ENCODE results near the gene SOX12. TPM values are rescaled to one million over a fixed set of nuclear protein-coding genes. Genes with fewer than 3 reads are reported as not detected.

The SOX12 gene
- total RNA-seq, 1 experiment from 2014 or later, result 14.7 TPM

DNA sequence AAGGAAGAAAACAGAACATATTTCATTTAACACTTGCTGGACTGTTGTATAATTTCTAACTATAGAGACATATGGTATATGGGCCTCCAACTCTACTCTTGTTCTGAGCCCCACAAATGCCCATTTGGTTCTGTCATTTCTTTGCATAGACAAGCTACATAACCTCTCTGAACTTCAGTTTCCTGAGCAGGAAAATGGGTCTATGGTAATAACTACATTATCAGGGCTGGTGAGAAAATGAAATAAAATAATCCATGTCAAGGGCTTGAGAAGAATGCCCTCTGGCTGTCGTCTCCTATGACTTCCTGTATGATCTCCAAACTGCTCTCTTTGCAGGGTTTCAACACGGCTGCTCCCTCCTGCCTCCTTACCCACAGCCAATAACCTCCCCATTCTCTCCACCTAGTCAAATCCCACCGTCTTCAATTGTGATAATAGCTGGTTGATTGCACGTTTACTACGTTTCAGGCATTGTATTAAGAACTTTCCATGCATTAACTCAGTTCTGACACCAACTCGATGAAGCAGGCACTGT lies 16.0 kb upstream of the SOX12 start:
- no peak for DNase-seq
- no peaks in the 10 kb centered on the region for H3K4me1 ChIP-seq
- Mint-ChIP-seq H3K27ac (ENCODE audit: unreplicated experiment) (no peak overlapping the region), H3K9me3 (ENCODE audit: unreplicated experiment) (peaks cover 18% of the 10 kb centered on the region), H3K4me1 (ENCODE audit: low read depth, unreplicated experiment) (no peaks in the 10 kb centered on the region), H3K36me3 (ENCODE audit: insufficient read depth, unreplicated experiment) (no peaks in the 10 kb centered on the region), H3K27me3 (ENCODE audit: insufficient read depth, unreplicated experiment) (no peaks in the 10 kb centered on the region), H3K4me3 (ENCODE audit: unreplicated experiment) (no peak overlapping the region)
- intact Hi-C loops (cut with micrococcal nuclease; ENCODE audit: unreplicated experiment), result no loop called here
- ChIA-PET CTCF (no interaction called here), POLR2A (no interaction called here)
- no peaks in the 10 kb centered on the region for H3K27me3 ChIP-seq (replicated peaks; ENCODE audit: control insufficient read depth, insufficient read depth, low read length)
- H3K4me3 ChIP-seq (ENCODE audit: low read depth, low read length), result no peak overlapping the region
- TF ChIP-seq, protein P1, sequence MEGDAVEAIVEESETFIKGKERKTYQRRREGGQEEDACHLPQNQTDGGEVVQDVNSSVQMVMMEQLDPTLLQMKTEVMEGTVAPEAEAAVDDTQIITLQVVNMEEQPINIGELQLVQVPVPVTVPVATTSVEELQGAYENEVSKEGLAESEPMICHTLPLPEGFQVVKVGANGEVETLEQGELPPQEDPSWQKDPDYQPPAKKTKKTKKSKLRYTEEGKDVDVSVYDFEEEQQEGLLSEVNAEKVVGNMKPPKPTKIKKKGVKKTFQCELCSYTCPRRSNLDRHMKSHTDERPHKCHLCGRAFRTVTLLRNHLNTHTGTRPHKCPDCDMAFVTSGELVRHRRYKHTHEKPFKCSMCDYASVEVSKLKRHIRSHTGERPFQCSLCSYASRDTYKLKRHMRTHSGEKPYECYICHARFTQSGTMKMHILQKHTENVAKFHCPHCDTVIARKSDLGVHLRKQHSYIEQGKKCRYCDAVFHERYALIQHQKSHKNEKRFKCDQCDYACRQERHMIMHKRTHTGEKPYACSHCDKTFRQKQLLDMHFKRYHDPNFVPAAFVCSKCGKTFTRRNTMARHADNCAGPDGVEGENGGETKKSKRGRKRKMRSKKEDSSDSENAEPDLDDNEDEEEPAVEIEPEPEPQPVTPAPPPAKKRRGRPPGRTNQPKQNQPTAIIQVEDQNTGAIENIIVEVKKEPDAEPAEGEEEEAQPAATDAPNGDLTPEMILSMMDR (IDR thresholded peaks at IDR 0.05; ENCODE audit: insufficient read depth in 1 of 2, low read depth in 1 of 2, low read length in 1 of 2, severe bottlenecking in 1 of 2, unreplicated experiment in 1 of 2), result no peak
- no peaks in the 10 kb centered on the region for H3K9me3 ChIP-seq
- H3K36me3 ChIP-seq (ENCODE audit: control insufficient read depth, insufficient read depth, low read length), result no peaks in the 10 kb centered on the region
- no TSS peak for BruUV-seq (replicated peaks)

DNA sequence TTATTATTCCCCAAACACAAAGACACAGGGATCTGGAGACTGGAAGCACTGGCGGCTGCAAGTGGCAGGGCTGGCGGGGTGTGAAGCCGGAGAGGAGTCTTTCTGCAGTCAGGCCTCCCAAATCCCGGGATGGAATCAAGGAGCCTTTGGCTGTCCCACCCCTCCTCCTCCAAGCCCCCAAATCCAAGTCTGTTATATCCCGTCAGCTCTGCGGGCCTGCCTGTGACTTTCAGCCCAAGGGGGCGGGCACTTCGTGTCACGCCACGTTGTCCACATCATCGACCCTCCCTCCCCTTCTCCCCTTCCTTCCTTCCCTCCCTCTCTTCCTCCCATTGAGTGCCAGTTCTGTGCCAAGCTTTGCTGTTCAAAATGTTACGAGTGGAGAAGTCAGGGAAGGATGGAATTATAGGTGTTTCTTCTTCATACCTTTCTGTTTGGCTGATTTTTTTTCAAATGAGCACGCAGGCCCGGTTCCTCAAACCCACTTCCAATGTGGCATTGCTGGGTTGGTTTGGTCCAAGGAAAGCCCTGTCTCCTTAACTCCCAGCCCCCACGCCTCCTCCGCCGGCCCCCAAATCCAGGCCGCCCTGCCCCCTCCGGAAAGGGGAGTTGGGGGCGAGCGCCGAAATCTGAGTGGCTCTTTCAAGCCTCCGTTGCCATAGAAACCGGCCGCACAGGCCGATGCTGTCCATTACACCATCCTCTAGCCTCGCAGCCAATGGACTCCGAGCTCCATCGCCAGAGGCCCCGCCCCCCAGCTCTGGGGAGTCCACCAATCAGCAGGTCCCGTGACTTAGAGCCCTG lies 15.3 kb upstream of the SOX12 start:
- peaks cover 18% of the 10 kb centered on the region for H3K9me3 Mint-ChIP-seq (ENCODE audit: unreplicated experiment)
- Histone ChIP-seq H3K4me3 (ENCODE audit: low read depth, low read length) (no peak overlapping the region), H3K27me3 (replicated peaks; ENCODE audit: control insufficient read depth, insufficient read depth, low read length) (no peaks in the 10 kb centered on the region), H3K9me3 (no peaks in the 10 kb centered on the region), H3K4me1 (no peaks in the 10 kb centered on the region), H3K36me3 (ENCODE audit: control insufficient read depth, insufficient read depth, low read length) (no peaks in the 10 kb centered on the region)
- no peak overlapping the region for H3K27ac Mint-ChIP-seq (ENCODE audit: unreplicated experiment)
- H3K4me3 Mint-ChIP-seq (ENCODE audit: unreplicated experiment), result no peak overlapping the region
- no TSS peak for BruUV-seq (replicated peaks)
- DNase-seq, result peak; percentile 51 to 67
- no peaks in the 10 kb centered on the region for H3K4me1 Mint-ChIP-seq (ENCODE audit: low read depth, unreplicated experiment)
- intact Hi-C loops (cut with micrococcal nuclease; ENCODE audit: unreplicated experiment), result no loop called here
- TF ChIP-seq, protein P1 (IDR thresholded peaks at IDR 0.05; ENCODE audit: insufficient read depth in 1 of 2, low read depth in 1 of 2, low read length in 1 of 2, severe bottlenecking in 1 of 2, unreplicated experiment in 1 of 2), result no peak
- no peaks in the 10 kb centered on the region for H3K36me3 Mint-ChIP-seq (ENCODE audit: insufficient read depth, unreplicated experiment)
- no peaks in the 10 kb centered on the region for H3K27me3 Mint-ChIP-seq (ENCODE audit: insufficient read depth, unreplicated experiment)
- ChIA-PET CTCF (interaction anchor here (1.0 kb wide), 1 partner anchor 44 kb away, joined by 3 read pairs; no protein-coding TSS in a partner anchor), POLR2A (no interaction called here)

DNA sequence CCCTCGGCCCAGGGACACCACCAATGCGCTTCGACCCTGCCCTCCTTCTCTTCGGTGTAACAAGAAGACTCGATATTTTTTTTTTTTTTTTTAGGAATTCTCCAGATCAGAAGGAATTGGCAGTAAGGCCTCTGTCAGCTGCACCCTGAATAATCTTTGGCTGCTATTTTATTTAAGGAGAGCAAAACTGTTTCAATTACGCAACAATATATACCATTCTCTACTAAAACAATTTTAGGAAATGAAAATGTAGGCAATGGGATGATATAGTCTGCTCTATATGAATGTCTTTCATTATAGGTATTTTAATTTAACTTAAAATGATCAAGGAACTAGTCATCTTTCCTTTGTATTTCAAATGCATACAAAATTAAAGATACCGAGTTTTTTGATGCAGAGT lies 14.7 kb upstream of the SOX12 start:
- H3K27ac Mint-ChIP-seq (ENCODE audit: unreplicated experiment), result no peak overlapping the region
- intact Hi-C loops (cut with micrococcal nuclease; ENCODE audit: unreplicated experiment), result no loop called here
- H3K36me3 Mint-ChIP-seq (ENCODE audit: insufficient read depth, unreplicated experiment), result no peaks in the 10 kb centered on the region
- TF ChIP-seq, protein P1 (IDR thresholded peaks at IDR 0.05; ENCODE audit: insufficient read depth in 1 of 2, low read depth in 1 of 2, low read length in 1 of 2, severe bottlenecking in 1 of 2, unreplicated experiment in 1 of 2), result no peak
- Histone ChIP-seq H3K36me3 (ENCODE audit: control insufficient read depth, insufficient read depth, low read length) (no peaks in the 10 kb centered on the region), H3K4me3 (ENCODE audit: low read depth, low read length) (no peak overlapping the region), H3K27me3 (replicated peaks; ENCODE audit: control insufficient read depth, insufficient read depth, low read length) (no peaks in the 10 kb centered on the region), H3K9me3 (no peaks in the 10 kb centered on the region), H3K4me1 (no peaks in the 10 kb centered on the region)
- DNase-seq, result no peak
- H3K27me3 Mint-ChIP-seq (ENCODE audit: insufficient read depth, unreplicated experiment), result no peaks in the 10 kb centered on the region
- BruUV-seq (replicated peaks), result no TSS peak
- peaks cover 18% of the 10 kb centered on the region for H3K9me3 Mint-ChIP-seq (ENCODE audit: unreplicated experiment)
- CTCF ChIA-PET, result interaction anchor here (1.0 kb wide), 1 partner anchor 44 kb away, joined by 3 read pairs; no protein-coding TSS in a partner anchor
- no peaks in the 10 kb centered on the region for H3K4me1 Mint-ChIP-seq (ENCODE audit: low read depth, unreplicated experiment)
- POLR2A ChIA-PET, result no interaction called here
- no peak overlapping the region for H3K4me3 Mint-ChIP-seq (ENCODE audit: unreplicated experiment)

All from Caco-2 (cell line).